Lower lobe of right lung (tissue), 2 donors: ENCODE results near the gene UCN3. TPM values are rescaled to one million over a fixed set of nuclear protein-coding genes. Genes with fewer than 3 reads are reported as not detected.

ENCODE experiments used
- ATAC-seq, 2 donors: fragments of 200-7000 bp; cut with Tn5 transposase; one replicate each; pipeline ENCODE4 v1.9.1; 2020 to 2022; ENCODE audit warnings: mild to moderate bottlenecking in 2 of 2, moderate library complexity in 2 of 2
- DNase-seq: peaks from one replicate; pipeline ENCODE4 v3.0.0-alpha.2; 2020
- H3K27ac ChIP-seq: fragments of 200-600 bp; one replicate; pipeline ENCODE4 v1.8.0; 2022
- H3K27me3 ChIP-seq: fragments of 200-600 bp; one replicate; pipeline ENCODE4 v1.8.0; 2022; ENCODE audit warnings: low read depth
- H3K36me3 ChIP-seq: fragments of 200-600 bp; one replicate; pipeline ENCODE4 v1.8.0; 2022; ENCODE audit warnings: mild to moderate bottlenecking
- H3K4me1 ChIP-seq: fragments of 200-600 bp; one replicate; pipeline ENCODE4 v1.8.0; 2022
- H3K4me3 ChIP-seq: fragments of 200-600 bp; one replicate; pipeline ENCODE4 v1.8.0; 2022; ENCODE audit warnings: mild to moderate bottlenecking
- H3K9me3 ChIP-seq: fragments of 200-600 bp; one replicate; pipeline ENCODE4 v1.8.0; 2022
- CTCF ChIP-seq: fragments of 200-600 bp; IDR thresholded peaks from one replicate; pipeline ENCODE4 v1.8.0; 2022; ENCODE audit warnings: antibody characterized with exemption, mild to moderate bottlenecking
- intact Hi-C: fragments of 100-400 bp; cut with DNase I; formaldehyde crosslinking; loops from one replicate; pipeline ENCODE4 v1.11.0; 2022
- total RNA-seq: library from RNA; stranded (reverse); fragmentation: NEBNext Ultra II Directional; extraction: Animal tissue kit (Norgen Biotek cat#: 25700); gene quantifications from one replicate; pipeline ENCODE4 v1.2.1, GENCODE V29; 2021
- donor health status: DM: no; HTN: yes; CAD: no; lungs with severe emphysema.

Gene UCN3
- total RNA-seq, 1 donor from 2014 or later = 0.53 TPM

DNA sequence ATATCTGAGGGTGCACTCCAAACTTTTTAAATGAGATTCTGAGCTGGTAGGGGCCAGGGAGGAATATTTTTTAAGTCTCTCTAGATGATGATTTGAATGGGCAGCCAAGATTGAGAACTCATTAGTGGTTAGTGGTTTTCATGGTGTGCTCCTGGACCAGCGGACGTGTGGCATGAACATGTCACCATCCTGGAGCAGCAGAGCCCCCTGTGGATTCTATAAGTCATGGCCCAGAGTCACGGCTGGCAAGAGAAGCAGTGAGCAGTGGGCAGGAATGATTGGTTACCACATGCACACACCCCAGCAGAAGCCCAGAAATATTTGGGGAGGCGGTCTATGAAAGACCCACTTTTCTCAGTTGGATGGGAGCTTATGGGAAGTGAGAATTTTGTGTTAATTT, 21.2 kb upstream of the UCN3 start:
- Histone ChIP-seq H3K4me3 (no peak overlapping the region), H3K4me1 (no peaks in the 10 kb centered on the region), H3K27ac (no peak overlapping the region), H3K9me3 (no peaks in the 10 kb centered on the region), H3K27me3 (no peaks in the 10 kb centered on the region), H3K36me3 (no peaks in the 10 kb centered on the region)
- TF ChIP-seq CTCF = no peak
- intact Hi-C loops = no loop called here
- DNase-seq (no peak), ATAC-seq (no peak)

DNA sequence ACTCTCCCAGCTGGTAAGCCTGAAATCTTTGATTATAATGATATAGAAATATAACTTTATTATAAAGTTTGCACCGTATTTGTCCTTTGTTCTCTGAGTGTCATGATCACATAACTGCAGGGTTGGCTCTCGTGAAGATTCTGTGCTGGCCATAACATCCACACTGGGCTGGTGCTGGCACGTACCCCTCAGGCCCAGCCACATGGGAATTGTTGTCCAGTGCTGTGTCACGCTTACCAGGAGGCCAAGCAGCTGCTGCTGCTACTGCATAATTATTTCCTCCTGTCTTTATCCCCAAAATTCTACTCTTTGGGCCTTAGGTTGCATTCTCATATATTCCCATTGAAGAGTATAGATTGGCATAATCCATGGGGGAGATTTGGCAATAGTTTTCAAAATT, 20.8 kb upstream of the UCN3 start:
- no peaks in the 10 kb centered on the region for H3K36me3 ChIP-seq
- ATAC-seq = no peak
- no peak for TF ChIP-seq CTCF
- no peaks in the 10 kb centered on the region for H3K4me1 ChIP-seq
- H3K9me3 ChIP-seq = no peaks in the 10 kb centered on the region
- H3K27ac ChIP-seq = no peak overlapping the region
- DNase-seq = no peak
- H3K27me3 ChIP-seq = no peaks in the 10 kb centered on the region
- no peak overlapping the region for H3K4me3 ChIP-seq
- intact Hi-C loops = no loop called here

DNA sequence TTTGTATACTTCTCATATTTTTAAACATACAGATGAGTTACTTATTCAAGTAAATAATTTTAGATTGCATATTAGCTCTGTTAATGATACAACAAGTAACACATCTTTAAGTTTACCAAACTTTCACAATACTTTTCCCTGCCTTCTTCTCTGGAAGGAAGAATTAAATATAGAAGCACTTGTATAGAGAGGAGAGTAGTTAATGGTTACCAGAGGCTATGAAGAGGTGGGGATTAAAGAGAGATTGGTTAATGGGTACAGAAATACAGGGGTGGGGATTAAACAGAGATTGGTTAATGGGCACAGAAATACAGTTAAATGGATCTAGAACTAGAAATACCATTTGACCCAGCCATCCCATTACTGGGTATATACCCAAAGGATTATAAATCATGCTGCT, 20.0 kb upstream of the UCN3 start:
- Histone ChIP-seq H3K27me3 (no peaks in the 10 kb centered on the region), H3K9me3 (no peaks in the 10 kb centered on the region), H3K36me3 (no peaks in the 10 kb centered on the region), H3K27ac (no peak overlapping the region), H3K4me3 (no peak overlapping the region), H3K4me1 (no peaks in the 10 kb centered on the region)
- DNase-seq (no peak), ATAC-seq (peak; percentile 59 to 78)
- intact Hi-C loops = no loop called here
- no peak for TF ChIP-seq CTCF

DNA sequence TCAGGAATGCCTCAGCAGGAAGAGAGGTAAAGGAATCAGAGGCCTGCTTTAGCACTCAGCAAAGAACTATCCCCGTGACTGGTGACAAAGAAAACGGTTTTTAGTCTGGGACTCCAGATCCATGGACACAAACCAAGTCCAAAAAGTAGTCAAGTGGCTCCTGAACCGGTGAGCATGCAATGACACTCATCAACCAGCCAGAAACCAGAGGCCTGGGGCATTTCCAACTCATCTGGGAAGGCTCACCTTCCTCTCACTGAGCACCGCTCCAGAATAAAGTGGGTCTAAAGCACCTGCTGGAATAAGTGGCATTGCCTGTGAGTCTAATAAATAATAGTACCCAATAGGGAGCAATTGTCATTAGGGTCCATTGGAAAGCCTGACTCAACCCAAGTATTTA, 17.9 kb upstream of the UCN3 start:
- Histone ChIP-seq H3K27ac (no peak overlapping the region), H3K27me3 (no peaks in the 10 kb centered on the region), H3K9me3 (no peaks in the 10 kb centered on the region), H3K4me1 (no peaks in the 10 kb centered on the region), H3K4me3 (no peak overlapping the region), H3K36me3 (no peaks in the 10 kb centered on the region)
- no peak for TF ChIP-seq CTCF
- no peak for ATAC-seq
- no peak for DNase-seq
- intact Hi-C loops = no loop called here

DNA sequence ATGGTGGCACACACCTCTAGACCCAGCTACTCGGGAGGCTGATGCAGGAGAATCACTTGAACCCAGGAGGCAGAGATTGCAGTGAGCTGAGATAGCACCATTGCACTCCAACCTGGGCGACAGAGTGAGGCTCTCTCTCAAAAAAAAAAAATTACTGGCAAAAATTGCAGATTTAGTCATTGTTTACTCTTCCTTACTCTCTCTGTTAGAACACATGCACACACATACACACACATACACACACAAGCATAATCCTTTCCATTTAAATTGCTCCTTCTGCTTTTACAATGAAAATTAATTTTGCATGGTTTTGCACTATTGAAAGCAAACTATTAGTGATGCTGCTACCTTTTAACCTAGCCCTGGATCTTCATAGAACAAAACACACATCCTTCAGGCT, 15.4 kb upstream of the UCN3 start:
- no peak for ATAC-seq
- H3K27ac ChIP-seq = no peak overlapping the region
- H3K9me3 ChIP-seq = no peaks in the 10 kb centered on the region
- TF ChIP-seq CTCF = no peak
- DNase-seq = no peak
- no peaks in the 10 kb centered on the region for H3K27me3 ChIP-seq
- intact Hi-C loops = no loop called here
- H3K36me3 ChIP-seq = no peaks in the 10 kb centered on the region
- no peaks in the 10 kb centered on the region for H3K4me1 ChIP-seq
- H3K4me3 ChIP-seq = no peak overlapping the region

GRCh38 chr10:5354068-5354467, 10.7 kb upstream of the UCN3 start:
- DNase-seq (no peak), ATAC-seq (no peak)
- Histone ChIP-seq H3K36me3 (no peaks in the 10 kb centered on the region), H3K4me3 (no peak overlapping the region), H3K27me3 (no peaks in the 10 kb centered on the region), H3K9me3 (no peaks in the 10 kb centered on the region), H3K27ac (no peak overlapping the region), H3K4me1 (no peaks in the 10 kb centered on the region)
- no peak for TF ChIP-seq CTCF
- intact Hi-C loops = no loop called here
